MV-4-11 (cell line): ENCODE results near the gene DMRT3.
A peak's percentile ranks its signal among the peaks of the same experiment; 100 is the strongest.

Source experiments
- DNase-seq: peaks from one replicate; lab custom pipeline; 2025; lab: John Stamatoyannopoulos, UW

Gene DMRT3

GRCh38 chr9:976258-976942 lies at the start of gene DMRT3:
DMRT3 (plus strand) TSS chr9:976655; CDS start chr9:977002, 347 bp downstream.
- DNase-seq, result no peak

- no peak for DNase-seq
Observed at GRCh38 chr9:926976-927375, 49.5 kb upstream of the DMRT3 start.

- peak; percentile 12 for DNase-seq
Observed at GRCh38 chr9:928363-929042, 48.0 kb upstream of the DMRT3 start.

- no peak for DNase-seq
Observed at GRCh38 chr9:929719-930118, 46.7 kb upstream of the DMRT3 start.

GRCh38 chr9:933356-933755 lies 43.1 kb upstream of the DMRT3 start:
- DNase-seq, result no peak

- no peak for DNase-seq
Observed at GRCh38 chr9:935348-935965, 41.0 kb upstream of the DMRT3 start.

GRCh38 chr9:942805-943580 lies 33.5 kb upstream of the DMRT3 start:
- DNase-seq, result no peak

GRCh38 chr9:947985-948384 lies 28.5 kb upstream of the DMRT3 start:
- DNase-seq, result no peak

- DNase-seq, result no peak
Observed at GRCh38 chr9:948497-948896, 28.0 kb upstream of the DMRT3 start.

- DNase-seq, result no peak
Observed at GRCh38 chr9:950139-950538, 26.3 kb upstream of the DMRT3 start.

- DNase-seq, result no peak
Observed at GRCh38 chr9:952546-952945, 23.9 kb upstream of the DMRT3 start.

GRCh38 chr9:959105-959504 lies 17.4 kb upstream of the DMRT3 start:
- DNase-seq, result no peak

- DNase-seq, result no peak
Observed at GRCh38 chr9:959914-960313, 16.5 kb upstream of the DMRT3 start.

GRCh38 chr9:962023-962422 lies 14.4 kb upstream of the DMRT3 start:
- DNase-seq, result no peak

GRCh38 chr9:965497-965896 lies 11.0 kb upstream of the DMRT3 start:
- DNase-seq, result no peak

- peak; percentile 20 for DNase-seq
Observed at GRCh38 chr9:966870-967269, 9.6 kb upstream of the DMRT3 start.

- DNase-seq, result no peak
Observed at GRCh38 chr9:967436-967835, 9.0 kb upstream of the DMRT3 start.

- no peak for DNase-seq
Observed at GRCh38 chr9:967903-968641, 8.4 kb upstream of the DMRT3 start.

GRCh38 chr9:969310-970150 lies 6.9 kb upstream of the DMRT3 start:
- no peak for DNase-seq

- no peak for DNase-seq
Observed at GRCh38 chr9:970151-970996, 6.1 kb upstream of the DMRT3 start.
